ENCODE data around the gene NACC1.
A peak's percentile ranks its signal among the peaks of the same experiment; 100 is the strongest.

NACC1 gene

GRCh38 chr19:13119627-13120026 lies 1.6 kb downstream of the NACC1 start:
- peak overlapping the region; percentile 95 for H3K4me3 ChIP-seq (ENCODE audit: control insufficient read depth, low read depth, low read length)
- TF ChIP-seq CTCF (IDR thresholded peaks at IDR 0.05; ENCODE audit: control insufficient read depth, insufficient read depth, low read depth, low read length, missing control alignments) = no peak
- DNase-seq (ENCODE audit: low read depth) = no peak

DNA sequence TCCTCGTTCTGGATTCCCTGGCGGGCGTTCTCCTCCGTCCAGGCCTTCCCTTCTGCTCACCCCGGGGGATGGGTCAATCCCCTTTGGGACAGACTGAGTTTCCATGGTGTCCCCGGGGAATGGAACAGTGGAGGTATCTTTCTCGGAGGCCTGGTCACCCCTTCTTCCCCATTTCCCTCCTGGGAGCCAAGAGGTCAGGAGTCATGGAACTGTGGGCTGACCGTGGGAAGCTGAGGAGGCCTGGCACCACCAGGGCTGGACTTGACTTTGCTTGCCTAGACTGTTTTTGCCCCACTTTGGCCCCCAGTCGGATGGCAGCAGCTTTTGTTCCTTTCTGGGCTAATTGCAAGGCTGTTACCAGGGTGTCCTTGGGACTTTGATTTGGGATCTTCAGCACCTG lies 2.0 kb downstream of the NACC1 start:
- peak overlapping the region; percentile 95; the same call in 1 of the 2 replicates for H3K4me3 ChIP-seq (ENCODE audit: control insufficient read depth, low read depth, low read length)
- DNase-seq (ENCODE audit: low read depth) = no peak
- no peak for TF ChIP-seq CTCF (IDR thresholded peaks at IDR 0.05; ENCODE audit: control insufficient read depth, insufficient read depth, low read depth, low read length, missing control alignments)

- peak; percentile 64 for DNase-seq (ENCODE audit: low read depth)
- TF ChIP-seq CTCF (IDR thresholded peaks at IDR 0.05; ENCODE audit: control insufficient read depth, insufficient read depth, low read depth, low read length, missing control alignments) = no peak
- H3K4me3 ChIP-seq (ENCODE audit: control insufficient read depth, low read depth, low read length) = peak overlapping the region; percentile 20
Measured at GRCh38 chr19:13120817-13121216, 2.8 kb downstream of the NACC1 start.

DNA sequence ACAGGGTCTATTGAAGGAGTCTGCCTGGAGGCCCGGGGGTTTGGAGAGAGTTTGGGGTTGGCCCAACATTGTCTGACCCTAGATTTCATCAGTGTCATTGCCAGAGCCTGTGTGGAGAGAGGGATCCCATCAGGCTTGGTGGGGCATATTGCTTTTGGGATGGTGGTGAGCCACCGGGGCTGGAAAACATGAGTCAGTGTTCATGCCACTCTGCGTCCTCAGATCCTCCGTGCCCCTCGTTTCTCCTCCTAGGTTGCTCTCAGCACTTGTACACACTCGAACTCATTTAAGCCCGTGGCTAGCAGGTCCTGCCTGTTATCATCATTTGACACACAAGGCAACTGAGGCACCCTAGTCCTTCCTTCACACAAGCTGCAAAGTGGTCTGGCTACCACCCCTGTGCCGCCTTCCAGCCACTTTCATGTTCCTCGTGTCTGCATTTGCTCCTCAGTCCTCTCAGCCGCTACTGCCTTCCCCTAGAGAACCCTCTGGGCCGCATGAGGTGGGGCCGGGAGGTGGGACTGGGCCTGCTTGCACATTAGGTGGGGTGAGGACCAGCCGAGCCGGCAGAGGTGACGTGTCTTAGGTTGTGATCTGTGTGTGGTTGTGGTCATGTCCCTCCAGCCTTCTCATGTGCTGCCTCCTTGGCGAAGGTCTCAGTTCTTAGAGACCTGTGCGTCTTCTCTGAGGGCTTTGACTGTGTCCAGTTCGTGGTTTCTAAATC lies 3.6 kb downstream of the NACC1 start:
- no peak for TF ChIP-seq CTCF (IDR thresholded peaks at IDR 0.05; ENCODE audit: control insufficient read depth, insufficient read depth, low read depth, low read length, missing control alignments)
- no peak overlapping the region; the same call in 1 of the 2 replicates for H3K4me3 ChIP-seq (ENCODE audit: control insufficient read depth, low read depth, low read length)
- DNase-seq (ENCODE audit: low read depth) = no peak

DNA sequence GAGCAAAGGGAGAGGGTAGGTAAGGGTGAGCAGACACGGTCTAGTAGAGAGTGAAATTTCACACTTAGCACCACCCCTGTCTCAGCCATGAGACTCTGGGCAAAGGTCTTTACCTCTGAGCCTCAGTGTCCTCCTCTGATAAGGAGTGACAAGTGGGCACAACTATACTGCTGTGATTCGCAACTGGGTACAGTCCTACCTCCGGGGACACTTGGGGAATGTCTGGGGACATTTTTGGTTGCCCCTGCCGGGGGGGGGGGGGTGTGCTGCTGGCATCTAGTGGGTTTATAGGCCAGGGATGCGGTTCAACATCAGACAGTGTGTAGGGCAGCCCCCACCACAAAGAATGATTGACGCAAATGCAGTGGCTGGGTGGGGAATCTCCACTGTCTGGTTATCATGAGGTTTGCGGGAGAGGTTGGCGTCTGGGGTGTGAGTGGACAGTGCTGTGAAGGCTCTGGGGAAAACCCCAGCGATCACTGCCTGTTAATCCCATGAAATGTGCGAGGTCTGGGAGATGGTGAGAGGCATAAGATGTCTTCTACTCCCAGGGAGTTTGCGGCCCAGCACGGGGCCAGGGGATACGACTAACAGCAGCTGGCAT lies 4.3 kb downstream of the NACC1 start:
- H3K4me3 ChIP-seq (ENCODE audit: control insufficient read depth, low read depth, low read length) = no peak overlapping the region
- TF ChIP-seq CTCF (IDR thresholded peaks at IDR 0.05; ENCODE audit: control insufficient read depth, insufficient read depth, low read depth, low read length, missing control alignments) = no peak
- DNase-seq (ENCODE audit: low read depth) = no peak

DNA sequence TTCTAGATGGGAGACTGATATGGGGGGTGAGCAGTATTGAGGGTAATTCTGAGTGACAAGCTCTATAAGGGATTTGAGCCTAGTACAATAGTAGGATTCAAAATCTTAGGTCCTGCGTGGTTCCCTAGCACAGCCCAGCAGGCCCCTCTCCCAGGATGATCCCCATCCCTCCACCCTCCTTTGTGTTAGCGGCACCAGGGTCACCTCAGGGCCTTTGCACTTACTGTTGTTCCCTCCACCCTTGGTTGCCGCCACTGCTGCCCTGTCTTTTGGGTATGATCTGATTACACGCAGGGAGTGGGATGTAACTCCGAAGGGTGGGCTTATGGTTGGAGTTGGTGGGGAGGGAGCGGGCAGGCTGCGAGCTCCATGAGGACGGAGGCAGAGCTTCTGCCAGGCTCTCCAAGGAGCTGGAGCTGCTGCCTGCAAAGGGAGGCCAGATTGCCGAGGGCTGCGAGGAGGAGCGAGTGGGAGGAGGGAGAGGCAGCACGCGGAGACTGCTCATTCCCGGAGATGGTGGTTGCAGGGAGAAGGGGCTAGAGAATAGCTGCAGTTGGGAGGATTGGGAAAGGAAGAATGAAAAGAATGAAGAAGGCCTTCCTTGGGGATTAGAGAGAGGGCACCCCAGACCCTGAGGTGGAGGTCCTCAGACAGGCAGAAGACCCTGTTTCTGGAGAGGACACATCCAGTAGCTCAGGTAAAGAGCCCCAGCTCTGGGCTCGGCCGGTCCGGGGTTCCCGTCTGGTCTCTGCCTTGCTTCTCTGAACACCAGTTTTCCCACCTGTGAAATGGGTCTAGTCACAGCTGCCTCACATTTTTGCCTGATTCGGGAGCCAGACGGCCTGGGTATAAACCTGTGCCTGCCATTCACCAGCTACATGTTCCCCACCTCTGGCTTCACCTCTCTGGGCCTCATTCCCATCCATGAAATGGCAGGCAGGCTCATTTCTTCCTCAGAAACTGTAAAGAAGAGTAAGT lies 5.2 kb downstream of the NACC1 start:
- DNase-seq (ENCODE audit: low read depth) = no peak
- no peak overlapping the region for H3K4me3 ChIP-seq (ENCODE audit: control insufficient read depth, low read depth, low read length)
- TF ChIP-seq CTCF (IDR thresholded peaks at IDR 0.05; ENCODE audit: control insufficient read depth, insufficient read depth, low read depth, low read length, missing control alignments) = no peak
